HG03095 (cell line): ENCODE measurements around the gene HINFP.

ENCODE experiments used
- ATAC-seq: cut with Tn5 transposase; IDR thresholded peaks from one replicate; pipeline ENCODE4 v1.9.1; 2021; ENCODE audit warnings: moderate library complexity; ENCODE audit not compliant: unreplicated experiment

HINFP gene

GRCh38 chr11:119121008-119121810 is at the start of gene HINFP:
TSS of gene HINFP (plus strand) at chr11:119121580. CDS start at chr11:119126945, 5,365 bp downstream.
- ATAC-seq, result peak; percentile 94

GRCh38 chr11:119077839-119078238 is 43.5 kb upstream of the HINFP start:
- ATAC-seq, result no peak

- ATAC-seq, result no peak
Measured at GRCh38 chr11:119078675-119079420, 42.5 kb upstream of the HINFP start.

- ATAC-seq, result no peak
Measured at GRCh38 chr11:119081682-119082260, 39.6 kb upstream of the HINFP start.

GRCh38 chr11:119084663-119085436 is 36.5 kb upstream of the HINFP start, which contains the start of gene HMBS:
TSS of gene HMBS (plus strand) at chr11:119084881. CDS start at chr11:119085034, 153 bp downstream.
- peak; percentile 88 for ATAC-seq

- peak; percentile 20 for ATAC-seq
Measured at GRCh38 chr11:119085437-119085847, 35.9 kb upstream of the HINFP start.

GRCh38 chr11:119087123-119087522 is 34.3 kb upstream of the HINFP start:
- no peak for ATAC-seq

GRCh38 chr11:119087747-119088241 is 33.6 kb upstream of the HINFP start:
- no peak for ATAC-seq

GRCh38 chr11:119088406-119088805 is 33.0 kb upstream of the HINFP start:
- no peak for ATAC-seq

- ATAC-seq, result no peak
Measured at GRCh38 chr11:119089319-119089718, 32.1 kb upstream of the HINFP start.

GRCh38 chr11:119091178-119091577 is 30.2 kb upstream of the HINFP start:
- no peak for ATAC-seq

- ATAC-seq, result no peak
Measured at GRCh38 chr11:119091966-119092879, 29.2 kb upstream of the HINFP start.

GRCh38 chr11:119092880-119093842 is 28.2 kb upstream of the HINFP start:
- ATAC-seq, result no peak

- peak; percentile 8 for ATAC-seq
Measured at GRCh38 chr11:119093942-119094815, 27.2 kb upstream of the HINFP start.

GRCh38 chr11:119094816-119095065 is 26.6 kb upstream of the HINFP start:
- ATAC-seq, result peak; percentile 32

GRCh38 chr11:119095066-119095880 is 26.1 kb upstream of the HINFP start:
- ATAC-seq, result peak; percentile 72

GRCh38 chr11:119099711-119100110 is 21.7 kb upstream of the HINFP start:
- no peak for ATAC-seq
